Measurements from ENCODE around the gene CXCL3. TPM values are rescaled to one million over a fixed set of nuclear protein-coding genes. Genes with fewer than 3 reads are reported as not detected.

CXCL3 gene
- polyA plus RNA-seq, 6 donors from 2014 or later = not detected

- no peak overlapping the region for H3K4me3 Mint-ChIP-seq
- peaks cover 0 to 31% (median 12%) of the 10 kb centered on the region in 7 donors for H3K9me3 Mint-ChIP-seq
- ATAC-seq (ENCODE audit: low read depth in 2 of 2) = no peak
- H3K27ac Mint-ChIP-seq = no peak overlapping the region
- DNase-seq = no peak
- H3K4me1 Mint-ChIP-seq = peaks cover 0 to 1% (median 0%) of the 10 kb centered on the region in 3 donors
- H3K36me3 Mint-ChIP-seq = no peaks in the 10 kb centered on the region
- H3K27me3 Mint-ChIP-seq = peaks cover 29 to 41% (median 35%) of the 10 kb centered on the region in 3 donors
Measured at GRCh38 chr4:74044677-74045076, 6.2 kb upstream of the CXCL3 start.

- Mint-ChIP-seq H3K4me3 (no peak overlapping the region), H3K4me1 (peaks cover 11 to 15% (median 14%) of the 10 kb centered on the region in 3 donors), H3K27ac (no peak overlapping the region), H3K27me3 (peaks cover 44 to 52% (median 52%) of the 10 kb centered on the region in 3 donors), H3K36me3 (no peaks in the 10 kb centered on the region), H3K9me3 (peaks cover 0 to 12% (median 11%) of the 10 kb centered on the region in 7 donors)
- DNase-seq (no peak), ATAC-seq (ENCODE audit: low read depth in 2 of 2) (no peak)
Measured at GRCh38 chr4:74042681-74043080, 4.2 kb upstream of the CXCL3 start.

GRCh38 chr4:74041418-74041817 lies 2.9 kb upstream of the CXCL3 start:
- peaks cover 11 to 22% (median 21%) of the 10 kb centered on the region in 3 donors for H3K4me1 Mint-ChIP-seq
- DNase-seq (no peak), ATAC-seq (ENCODE audit: low read depth in 2 of 2) (no peak)
- H3K4me3 Mint-ChIP-seq = no peak overlapping the region
- H3K36me3 Mint-ChIP-seq = no peaks in the 10 kb centered on the region
- H3K27me3 Mint-ChIP-seq = peaks cover 45 to 59% (median 50%) of the 10 kb centered on the region in 3 donors
- H3K9me3 Mint-ChIP-seq = peaks cover 0 to 4% (median 0%) of the 10 kb centered on the region in 7 donors
- no peak overlapping the region for H3K27ac Mint-ChIP-seq

GRCh38 chr4:74039315-74039763 lies 850 bp upstream of the CXCL3 start:
- Mint-ChIP-seq H3K36me3 (no peaks in the 10 kb centered on the region), H3K4me3 (peak overlapping the region; percentile 70 to 92 (median 84)), H3K4me1 (peaks cover 11 to 22% (median 21%) of the 10 kb centered on the region in 3 donors), H3K27me3 (peaks cover 38 to 59% (median 39%) of the 10 kb centered on the region in 3 donors), H3K27ac (peak overlapping the region in 1 of 6 donors; percentile 42), H3K9me3 (peaks cover 0 to 2% (median 0%) of the 10 kb centered on the region in 7 donors)
- ATAC-seq (ENCODE audit: low read depth in 2 of 2) (no peak), DNase-seq (no peak)

GRCh38 chr4:74038086-74038424 lies 434 bp downstream of the CXCL3 start:
- Mint-ChIP-seq H3K4me3 (peak overlapping the region; percentile 78 to 93 (median 87)), H3K9me3 (peaks cover 0 to 2% (median 0%) of the 10 kb centered on the region in 7 donors), H3K36me3 (no peaks in the 10 kb centered on the region), H3K27ac (peak overlapping the region in 4 of 6 donors; percentile 31 to 91 (median 74)), H3K27me3 (peaks cover 33 to 56% (median 39%) of the 10 kb centered on the region in 3 donors), H3K4me1 (peaks cover 11 to 22% (median 21%) of the 10 kb centered on the region in 3 donors)
- DNase-seq (no peak), ATAC-seq (ENCODE audit: low read depth in 2 of 2) (no peak)

- DNase-seq (no peak), ATAC-seq (ENCODE audit: low read depth in 2 of 2) (peak in 1 of 2 donors; percentile 31)
- peaks cover 36 to 58% (median 46%) of the 10 kb centered on the region in 3 donors for H3K27me3 Mint-ChIP-seq
- H3K4me3 Mint-ChIP-seq = peak overlapping the region in 7 of 8 donors; percentile 78 to 93 (median 88)
- H3K9me3 Mint-ChIP-seq = peaks cover 0 to 3% (median 0%) of the 10 kb centered on the region in 7 donors
- no peaks in the 10 kb centered on the region for H3K36me3 Mint-ChIP-seq
- H3K27ac Mint-ChIP-seq = peak overlapping the region in 2 of 6 donors; percentile 34 to 64
- peaks cover 11 to 22% (median 21%) of the 10 kb centered on the region in 3 donors for H3K4me1 Mint-ChIP-seq
Measured at GRCh38 chr4:74037076-74037955, 1.2 kb downstream of the CXCL3 start.

- peaks cover 13 to 23% (median 20%) of the 10 kb centered on the region in 3 donors for H3K27me3 Mint-ChIP-seq
- peaks cover 0 to 4% (median 2%) of the 10 kb centered on the region in 7 donors for H3K9me3 Mint-ChIP-seq
- H3K36me3 Mint-ChIP-seq = no peaks in the 10 kb centered on the region
- H3K27ac Mint-ChIP-seq = no peak overlapping the region
- H3K4me1 Mint-ChIP-seq = peaks cover 5 to 13% (median 12%) of the 10 kb centered on the region in 3 donors
- ATAC-seq (ENCODE audit: low read depth in 2 of 2) (no peak), DNase-seq (no peak)
- H3K4me3 Mint-ChIP-seq = no peak overlapping the region
Measured at GRCh38 chr4:74033739-74034138, 4.8 kb downstream of the CXCL3 start.

GRCh38 chr4:74032064-74032463 lies 6.4 kb downstream of the CXCL3 start:
- ATAC-seq (ENCODE audit: low read depth in 2 of 2) (no peak), DNase-seq (no peak)
- no peaks in the 10 kb centered on the region for H3K36me3 Mint-ChIP-seq
- H3K27ac Mint-ChIP-seq = no peak overlapping the region
- peaks cover 7 to 10% (median 8%) of the 10 kb centered on the region in 3 donors for H3K27me3 Mint-ChIP-seq
- peaks cover 0 to 1% (median under 1%) of the 10 kb centered on the region in 3 donors for H3K4me1 Mint-ChIP-seq
- H3K4me3 Mint-ChIP-seq = no peak overlapping the region
- peaks cover 0 to 10% (median 3%) of the 10 kb centered on the region in 7 donors for H3K9me3 Mint-ChIP-seq

- ATAC-seq (ENCODE audit: low read depth in 2 of 2) = no peak
- DNase-seq = no peak
- Mint-ChIP-seq H3K4me1 (no peaks in the 10 kb centered on the region), H3K9me3 (peaks cover 0 to 12% (median 3%) of the 10 kb centered on the region in 7 donors), H3K36me3 (no peaks in the 10 kb centered on the region), H3K4me3 (no peak overlapping the region), H3K27me3 (peaks cover 7 to 9% (median 8%) of the 10 kb centered on the region in 3 donors), H3K27ac (no peak overlapping the region)
Measured at GRCh38 chr4:74031576-74031975, 6.9 kb downstream of the CXCL3 start.

- Mint-ChIP-seq H3K36me3 (no peaks in the 10 kb centered on the region), H3K4me3 (no peak overlapping the region), H3K4me1 (no peaks in the 10 kb centered on the region), H3K27me3 (peaks cover 7 to 9% (median 8%) of the 10 kb centered on the region in 3 donors), H3K9me3 (peaks cover 0 to 24% (median 5%) of the 10 kb centered on the region in 7 donors), H3K27ac (no peak overlapping the region)
- DNase-seq (no peak), ATAC-seq (ENCODE audit: low read depth in 2 of 2) (no peak)
Measured at GRCh38 chr4:74030285-74030684, 8.2 kb downstream of the CXCL3 start.

- H3K4me3 Mint-ChIP-seq = no peak overlapping the region
- H3K9me3 Mint-ChIP-seq = peaks cover 0 to 24% (median 5%) of the 10 kb centered on the region in 7 donors
- H3K36me3 Mint-ChIP-seq = no peaks in the 10 kb centered on the region
- H3K27me3 Mint-ChIP-seq = peaks cover 7 to 9% (median 8%) of the 10 kb centered on the region in 3 donors
- H3K4me1 Mint-ChIP-seq = no peaks in the 10 kb centered on the region
- no peak overlapping the region for H3K27ac Mint-ChIP-seq
- ATAC-seq (ENCODE audit: low read depth in 2 of 2) (no peak), DNase-seq (no peak)
Measured at GRCh38 chr4:74028504-74028903, 10.0 kb downstream of the CXCL3 start.

GRCh38 chr4:74023709-74024108 lies 14.8 kb downstream of the CXCL3 start:
- Mint-ChIP-seq H3K27me3 (no peaks in the 10 kb centered on the region), H3K4me1 (no peaks in the 10 kb centered on the region), H3K36me3 (no peaks in the 10 kb centered on the region), H3K27ac (peak overlapping the region in 1 of 6 donors; percentile 56), H3K9me3 (peaks cover 1 to 21% (median 4%) of the 10 kb centered on the region in 7 donors), H3K4me3 (no peak overlapping the region)
- ATAC-seq (ENCODE audit: low read depth in 2 of 2) (no peak), DNase-seq (no peak)

GRCh38 chr4:74021601-74022000 lies 16.9 kb downstream of the CXCL3 start:
- no peak overlapping the region for H3K4me3 Mint-ChIP-seq
- H3K9me3 Mint-ChIP-seq = peaks cover 0 to 12% (median 3%) of the 10 kb centered on the region in 7 donors
- no peaks in the 10 kb centered on the region for H3K4me1 Mint-ChIP-seq
- peaks cover 0 to 4% (median 0%) of the 10 kb centered on the region in 3 donors for H3K27me3 Mint-ChIP-seq
- H3K36me3 Mint-ChIP-seq = no peaks in the 10 kb centered on the region
- DNase-seq (no peak), ATAC-seq (ENCODE audit: low read depth in 2 of 2) (no peak)
- H3K27ac Mint-ChIP-seq = no peak overlapping the region

Measured in naive B cell (primary cell).